ENCODE data around the gene GATA2.

- TF ChIP-seq FOXM1 (CRISPR knock-in tag; IDR thresholded peaks at IDR 0.05) (no peak), ZNF234 (CRISPR knock-in tag; conservative IDR thresholded peaks at IDR 0.05) (no peak)
These were observed 895 bp downstream of the GATA2 start for GRCh38 chr3:128491941-128492670.
